Suprapubic skin (tissue), 4 donors: ENCODE results near the gene RBM28.

Experiments used
- POLR2A ChIP-seq, 2 donors: fragments of 450-650 bp; IDR thresholded peaks; one replicate each; pipeline ENCODE4 v1.6.1; 2017; ENCODE audit warnings: antibody characterized with exemption in 2 of 2, mild to moderate bottlenecking in 2 of 2, moderate library complexity in 2 of 2
- POLR2AphosphoS5 ChIP-seq, 3 donors: sonication (generic); formaldehyde crosslinking; IDR thresholded peaks; one replicate each; pipeline ENCODE4 v1.6.1; 2017; ENCODE audit warnings: antibody characterized with exemption in 3 of 3
- TF ChIP-seq, protein P1 (sequence below), 2 donors: fragments of 200-600 bp in 1 of 2; fragments of 450-650 bp in 1 of 2; sonication (generic) in 1 of 2; IDR thresholded peaks; one replicate each; pipeline ENCODE4 v1.5.1; 2016 to 2019; ENCODE audit warnings: antibody characterized with exemption in 2 of 2, mild to moderate bottlenecking in 1 of 2, moderate library complexity in 1 of 2

- TF ChIP-seq, protein P1, sequence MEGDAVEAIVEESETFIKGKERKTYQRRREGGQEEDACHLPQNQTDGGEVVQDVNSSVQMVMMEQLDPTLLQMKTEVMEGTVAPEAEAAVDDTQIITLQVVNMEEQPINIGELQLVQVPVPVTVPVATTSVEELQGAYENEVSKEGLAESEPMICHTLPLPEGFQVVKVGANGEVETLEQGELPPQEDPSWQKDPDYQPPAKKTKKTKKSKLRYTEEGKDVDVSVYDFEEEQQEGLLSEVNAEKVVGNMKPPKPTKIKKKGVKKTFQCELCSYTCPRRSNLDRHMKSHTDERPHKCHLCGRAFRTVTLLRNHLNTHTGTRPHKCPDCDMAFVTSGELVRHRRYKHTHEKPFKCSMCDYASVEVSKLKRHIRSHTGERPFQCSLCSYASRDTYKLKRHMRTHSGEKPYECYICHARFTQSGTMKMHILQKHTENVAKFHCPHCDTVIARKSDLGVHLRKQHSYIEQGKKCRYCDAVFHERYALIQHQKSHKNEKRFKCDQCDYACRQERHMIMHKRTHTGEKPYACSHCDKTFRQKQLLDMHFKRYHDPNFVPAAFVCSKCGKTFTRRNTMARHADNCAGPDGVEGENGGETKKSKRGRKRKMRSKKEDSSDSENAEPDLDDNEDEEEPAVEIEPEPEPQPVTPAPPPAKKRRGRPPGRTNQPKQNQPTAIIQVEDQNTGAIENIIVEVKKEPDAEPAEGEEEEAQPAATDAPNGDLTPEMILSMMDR (IDR thresholded peaks at IDR 0.05), result no peak
- TF ChIP-seq POLR2AphosphoS5 (IDR thresholded peaks at IDR 0.05), result no peak
- no peak for TF ChIP-seq POLR2A (IDR thresholded peaks at IDR 0.05)
These were observed 37.6 kb upstream of the RBM28 start for GRCh38 chr7:128381161-128381821.
